HEK293 (cell line): ENCODE data around the gene GPM6B.

Experiments
- BCL11B ChIP-seq: fragments of 450-650 bp; formaldehyde crosslinking; IDR thresholded peaks from 2 replicates; pipeline ENCODE4 v1.5.1; 2016; ENCODE audit warnings: low read depth, missing biosample characterization, missing genetic modification characterization
- KLF10 ChIP-seq: fragments of 450-650 bp; IDR thresholded peaks from 2 replicates; pipeline ENCODE4 v1.5.1; 2018; ENCODE audit warnings: missing biosample characterization, mild to moderate bottlenecking, missing genetic modification characterization
- MYNN ChIP-seq: fragments of 450-650 bp; formaldehyde crosslinking; IDR thresholded peaks from 2 replicates; pipeline ENCODE4 v1.5.1; 2016; ENCODE audit warnings: missing biosample characterization, missing genetic modification characterization, borderline replicate concordance
- MZF1 ChIP-seq: fragments of 450-650 bp; formaldehyde crosslinking; IDR thresholded peaks from 2 replicates; pipeline ENCODE4 v1.5.1; 2017; ENCODE audit warnings: missing biosample characterization, missing genetic modification characterization, borderline replicate concordance
- SP2 ChIP-seq: fragments of 450-650 bp; formaldehyde crosslinking; IDR thresholded peaks from 2 replicates; pipeline ENCODE4 v1.5.1; 2016; ENCODE audit warnings: missing biosample characterization, missing genetic modification characterization
- SP3 ChIP-seq: fragments of 450-650 bp; formaldehyde crosslinking; IDR thresholded peaks from 2 replicates; pipeline ENCODE4 v1.5.1; 2016; ENCODE audit warnings: missing biosample characterization, missing genetic modification characterization
- ZBTB17 ChIP-seq: fragments of 450-650 bp; formaldehyde crosslinking; IDR thresholded peaks from 2 replicates; pipeline ENCODE4 v1.5.1; 2016; ENCODE audit warnings: missing biosample characterization, missing genetic modification characterization
- ZBTB20 ChIP-seq: fragments of 450-650 bp; formaldehyde crosslinking; IDR thresholded peaks from 2 replicates; pipeline ENCODE4 v1.5.1; 2016; ENCODE audit warnings: missing biosample characterization, missing genetic modification characterization
- ZBTB48 ChIP-seq: fragments of 450-650 bp; formaldehyde crosslinking; IDR thresholded peaks from 2 replicates; pipeline ENCODE4 v1.5.1; 2016; ENCODE audit warnings: missing biosample characterization, missing genetic modification characterization
- ZFHX2 ChIP-seq: fragments of 450-650 bp; formaldehyde crosslinking; conservative IDR thresholded peaks from 2 replicates; pipeline ENCODE4 v1.5.1; 2016; ENCODE audit warnings: missing biosample characterization, missing genetic modification characterization
- ZNF311 ChIP-seq: fragments of 450-650 bp; formaldehyde crosslinking; IDR thresholded peaks from 2 replicates; pipeline ENCODE4 v1.5.1; 2017; ENCODE audit warnings: missing biosample characterization, missing genetic modification characterization, borderline replicate concordance
- ZNF391 ChIP-seq: fragments of 450-650 bp; formaldehyde crosslinking; IDR thresholded peaks from 2 replicates; pipeline ENCODE4 v1.5.1; 2016; ENCODE audit warnings: low read depth, missing biosample characterization, missing genetic modification characterization, borderline replicate concordance
- ZNF510 ChIP-seq: fragments of 450-650 bp; formaldehyde crosslinking; IDR thresholded peaks from 2 replicates; pipeline ENCODE4 v1.5.1; 2018; ENCODE audit warnings: mild to moderate bottlenecking, missing genetic modification characterization, missing biosample characterization; ENCODE audit not compliant: insufficient replicate concordance
- ZNF521 ChIP-seq: fragments of 450-650 bp; formaldehyde crosslinking; IDR thresholded peaks from 2 replicates; pipeline ENCODE4 v1.5.1; 2017; ENCODE audit warnings: missing biosample characterization, mild to moderate bottlenecking, missing genetic modification characterization
- ZNF529 ChIP-seq: fragments of 450-650 bp; formaldehyde crosslinking; IDR thresholded peaks from 2 replicates; pipeline ENCODE4 v1.5.1; 2017; ENCODE audit warnings: missing genetic modification characterization, missing biosample characterization; ENCODE audit not compliant: insufficient replicate concordance
- ZNF596 ChIP-seq: fragments of 450-650 bp; IDR thresholded peaks from 2 replicates; pipeline ENCODE4 v1.5.0; 2018; ENCODE audit warnings: missing biosample characterization, mild to moderate bottlenecking, missing genetic modification characterization, moderate library complexity
- ZNF629 ChIP-seq: fragments of 450-650 bp; formaldehyde crosslinking; IDR thresholded peaks from 2 replicates; pipeline ENCODE4 v1.5.1; 2017; ENCODE audit warnings: missing biosample characterization, missing genetic modification characterization
- ZNF658 ChIP-seq: fragments of 450-650 bp; formaldehyde crosslinking; IDR thresholded peaks from 2 replicates; pipeline ENCODE4; 2016; ENCODE audit warnings: missing biosample characterization, missing genetic modification characterization
- ZNF701 ChIP-seq: fragments of 450-650 bp; formaldehyde crosslinking; IDR thresholded peaks from 2 replicates; pipeline ENCODE4 v1.5.1; 2016; ENCODE audit warnings: missing biosample characterization, missing genetic modification characterization
- ZSCAN30 ChIP-seq: fragments of 450-650 bp; IDR thresholded peaks from 2 replicates; pipeline ENCODE4 v1.5.1; 2018; ENCODE audit warnings: missing biosample characterization, mild to moderate bottlenecking, missing genetic modification characterization, moderate library complexity
- TF ChIP-seq, protein P1 (sequence below): fragments of 450-650 bp; formaldehyde crosslinking; IDR thresholded peaks from 2 replicates; pipeline ENCODE4 v1.5.1; 2016; ENCODE audit warnings: missing biosample characterization, missing genetic modification characterization
- TF ChIP-seq, protein P2 (sequence below): fragments of 450-650 bp; formaldehyde crosslinking; IDR thresholded peaks from 2 replicates; pipeline ENCODE4 v1.5.1; 2016; ENCODE audit warnings: missing biosample characterization, missing genetic modification characterization
- TF ChIP-seq, protein P3 (sequence below): fragments of 450-650 bp; formaldehyde crosslinking; IDR thresholded peaks from 2 replicates; pipeline ENCODE4 v1.5.1; 2017; ENCODE audit warnings: missing biosample characterization, missing genetic modification characterization
- TF ChIP-seq, protein P4 (sequence below): fragments of 450-650 bp; formaldehyde crosslinking; IDR thresholded peaks from 2 replicates; pipeline ENCODE4 v1.5.1; 2017; ENCODE audit warnings: missing biosample characterization, missing genetic modification characterization
- TF ChIP-seq, protein P5 (sequence below): fragments of 450-650 bp; formaldehyde crosslinking; IDR thresholded peaks from 2 replicates; pipeline ENCODE4 v1.5.1; 2016; ENCODE audit warnings: missing biosample characterization, missing genetic modification characterization, borderline replicate concordance
- TF ChIP-seq, protein P6 (sequence below): fragments of 450-650 bp; formaldehyde crosslinking; optimal IDR thresholded peaks from 2 replicates; pipeline ENCODE3; 2016; ENCODE audit warnings: missing biosample characterization, mild to moderate bottlenecking, missing genetic modification characterization
- TF ChIP-seq, protein P7 (sequence below): fragments of 450-650 bp; formaldehyde crosslinking; IDR thresholded peaks from 2 replicates; pipeline ENCODE4 v1.5.1; 2017; ENCODE audit warnings: missing biosample characterization, missing genetic modification characterization

Gene GPM6B

DNA sequence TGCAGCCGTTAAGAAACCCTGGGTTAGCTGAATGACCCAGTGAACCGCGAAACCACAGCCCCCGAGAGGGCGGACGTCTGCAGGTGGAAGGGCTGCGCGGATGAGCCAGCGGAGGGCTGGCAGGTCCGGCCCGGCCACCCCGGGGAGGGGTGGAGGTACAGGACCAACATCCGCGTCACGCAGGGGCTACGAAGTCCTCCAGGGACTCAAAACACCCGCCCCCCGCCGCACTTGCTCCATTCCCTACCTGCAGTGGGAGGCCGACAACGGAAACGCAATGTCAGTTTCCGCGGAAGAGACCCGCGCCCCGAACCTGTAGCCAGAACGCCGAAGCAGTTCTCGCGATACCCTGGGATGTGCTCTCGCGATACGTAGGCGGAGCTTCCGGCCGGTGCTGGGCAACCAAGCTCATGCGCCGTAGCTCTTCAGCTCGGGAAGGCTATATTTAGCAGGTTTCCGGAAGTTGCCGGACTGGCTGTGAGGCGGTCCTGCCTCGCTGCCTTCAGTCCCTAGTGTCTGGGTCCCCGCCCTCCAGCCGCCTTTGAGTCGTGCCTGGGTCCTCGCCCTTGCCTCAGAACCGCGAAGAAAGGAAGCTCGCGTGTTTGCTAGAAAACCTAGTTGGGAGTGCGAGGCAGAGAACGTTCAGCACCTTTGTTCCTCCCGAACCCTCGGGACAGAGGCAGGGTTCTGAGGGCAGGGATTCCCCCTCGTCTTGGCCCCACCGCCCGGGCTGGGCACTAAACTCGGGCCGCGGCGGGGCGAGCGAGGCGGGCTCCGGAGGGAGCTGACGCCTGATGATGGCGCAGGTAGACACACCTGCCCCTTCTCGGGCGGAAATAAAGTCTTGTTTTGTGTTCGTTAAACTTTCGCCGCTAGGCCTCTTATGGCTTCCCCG lies 82.4 kb downstream of the GPM6B start, which contains the start of the genes OFD1 and TRAPPC2 (continued):
- TF ChIP-seq KLF10 (tag by site-specific recombination) (0 out of 2 replicates have a peak, but pooled peaks have one; percentile 34), ZSCAN30 (tag by site-specific recombination) (peak; percentile 27; the same call in 1 of the 2 replicates), ZNF391 (tag by site-specific recombination) (peak; percentile 40; the same call in 1 of the 2 replicates), MZF1 (tag by site-specific recombination) (no peak), ZNF596 (tag by site-specific recombination) (0 out of 2 replicates have a peak, but pooled peaks have one; percentile 6), ZNF529 (tag by site-specific recombination) (no peak), ZNF658 (tag by site-specific recombination) (no peak), ZNF701 (tag by site-specific recombination) (no peak), BCL11B (tag by site-specific recombination) (no peak), ZNF521 (tag by site-specific recombination) (no peak), ZNF629 (peak; percentile 54), ZBTB48 (tag by site-specific recombination) (peak; percentile 50), SP2 (tag by site-specific recombination) (peak; percentile 91), ZBTB20 (tag by site-specific recombination) (peak; percentile 81; the same call in 1 of the 2 replicates), MYNN (no peak), ZBTB17 (peak; percentile 70), SP3 (tag by site-specific recombination) (peak; percentile 83), ZNF311 (tag by site-specific recombination) (no peak), ZFHX2 (tag by site-specific recombination) (peak; percentile 49; the same call in 1 of the 2 replicates), ZNF510 (tag by site-specific recombination) (no peak)
- TF ChIP-seq, protein P1, sequence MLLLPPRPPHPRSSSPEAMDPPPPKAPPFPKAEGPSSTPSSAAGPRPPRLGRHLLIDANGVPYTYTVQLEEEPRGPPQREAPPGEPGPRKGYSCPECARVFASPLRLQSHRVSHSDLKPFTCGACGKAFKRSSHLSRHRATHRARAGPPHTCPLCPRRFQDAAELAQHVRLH = peak; percentile 62; the same call in 1 of the 2 replicates
- TF ChIP-seq, protein P2, sequence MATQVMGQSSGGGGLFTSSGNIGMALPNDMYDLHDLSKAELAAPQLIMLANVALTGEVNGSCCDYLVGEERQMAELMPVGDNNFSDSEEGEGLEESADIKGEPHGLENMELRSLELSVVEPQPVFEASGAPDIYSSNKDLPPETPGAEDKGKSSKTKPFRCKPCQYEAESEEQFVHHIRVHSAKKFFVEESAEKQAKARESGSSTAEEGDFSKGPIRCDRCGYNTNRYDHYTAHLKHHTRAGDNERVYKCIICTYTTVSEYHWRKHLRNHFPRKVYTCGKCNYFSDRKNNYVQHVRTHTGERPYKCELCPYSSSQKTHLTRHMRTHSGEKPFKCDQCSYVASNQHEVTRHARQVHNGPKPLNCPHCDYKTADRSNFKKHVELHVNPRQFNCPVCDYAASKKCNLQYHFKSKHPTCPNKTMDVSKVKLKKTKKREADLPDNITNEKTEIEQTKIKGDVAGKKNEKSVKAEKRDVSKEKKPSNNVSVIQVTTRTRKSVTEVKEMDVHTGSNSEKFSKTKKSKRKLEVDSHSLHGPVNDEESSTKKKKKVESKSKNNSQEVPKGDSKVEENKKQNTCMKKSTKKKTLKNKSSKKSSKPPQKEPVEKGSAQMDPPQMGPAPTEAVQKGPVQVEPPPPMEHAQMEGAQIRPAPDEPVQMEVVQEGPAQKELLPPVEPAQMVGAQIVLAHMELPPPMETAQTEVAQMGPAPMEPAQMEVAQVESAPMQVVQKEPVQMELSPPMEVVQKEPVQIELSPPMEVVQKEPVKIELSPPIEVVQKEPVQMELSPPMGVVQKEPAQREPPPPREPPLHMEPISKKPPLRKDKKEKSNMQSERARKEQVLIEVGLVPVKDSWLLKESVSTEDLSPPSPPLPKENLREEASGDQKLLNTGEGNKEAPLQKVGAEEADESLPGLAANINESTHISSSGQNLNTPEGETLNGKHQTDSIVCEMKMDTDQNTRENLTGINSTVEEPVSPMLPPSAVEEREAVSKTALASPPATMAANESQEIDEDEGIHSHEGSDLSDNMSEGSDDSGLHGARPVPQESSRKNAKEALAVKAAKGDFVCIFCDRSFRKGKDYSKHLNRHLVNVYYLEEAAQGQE (tag by site-specific recombination) = 0 out of 2 replicates have a peak, but pooled peaks have one; percentile 10
- TF ChIP-seq, protein P3, sequence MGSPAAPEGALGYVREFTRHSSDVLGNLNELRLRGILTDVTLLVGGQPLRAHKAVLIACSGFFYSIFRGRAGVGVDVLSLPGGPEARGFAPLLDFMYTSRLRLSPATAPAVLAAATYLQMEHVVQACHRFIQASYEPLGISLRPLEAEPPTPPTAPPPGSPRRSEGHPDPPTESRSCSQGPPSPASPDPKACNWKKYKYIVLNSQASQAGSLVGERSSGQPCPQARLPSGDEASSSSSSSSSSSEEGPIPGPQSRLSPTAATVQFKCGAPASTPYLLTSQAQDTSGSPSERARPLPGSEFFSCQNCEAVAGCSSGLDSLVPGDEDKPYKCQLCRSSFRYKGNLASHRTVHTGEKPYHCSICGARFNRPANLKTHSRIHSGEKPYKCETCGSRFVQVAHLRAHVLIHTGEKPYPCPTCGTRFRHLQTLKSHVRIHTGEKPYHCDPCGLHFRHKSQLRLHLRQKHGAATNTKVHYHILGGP (tag by site-specific recombination) = no peak
- TF ChIP-seq, protein P4, sequence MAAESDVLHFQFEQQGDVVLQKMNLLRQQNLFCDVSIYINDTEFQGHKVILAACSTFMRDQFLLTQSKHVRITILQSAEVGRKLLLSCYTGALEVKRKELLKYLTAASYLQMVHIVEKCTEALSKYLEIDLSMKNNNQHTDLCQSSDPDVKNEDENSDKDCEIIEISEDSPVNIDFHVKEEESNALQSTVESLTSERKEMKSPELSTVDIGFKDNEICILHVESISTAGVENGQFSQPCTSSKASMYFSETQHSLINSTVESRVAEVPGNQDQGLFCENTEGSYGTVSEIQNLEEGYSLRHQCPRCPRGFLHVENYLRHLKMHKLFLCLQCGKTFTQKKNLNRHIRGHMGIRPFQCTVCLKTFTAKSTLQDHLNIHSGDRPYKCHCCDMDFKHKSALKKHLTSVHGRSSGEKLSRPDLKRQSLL (tag by site-specific recombination) = no peak
- TF ChIP-seq, protein P5, sequence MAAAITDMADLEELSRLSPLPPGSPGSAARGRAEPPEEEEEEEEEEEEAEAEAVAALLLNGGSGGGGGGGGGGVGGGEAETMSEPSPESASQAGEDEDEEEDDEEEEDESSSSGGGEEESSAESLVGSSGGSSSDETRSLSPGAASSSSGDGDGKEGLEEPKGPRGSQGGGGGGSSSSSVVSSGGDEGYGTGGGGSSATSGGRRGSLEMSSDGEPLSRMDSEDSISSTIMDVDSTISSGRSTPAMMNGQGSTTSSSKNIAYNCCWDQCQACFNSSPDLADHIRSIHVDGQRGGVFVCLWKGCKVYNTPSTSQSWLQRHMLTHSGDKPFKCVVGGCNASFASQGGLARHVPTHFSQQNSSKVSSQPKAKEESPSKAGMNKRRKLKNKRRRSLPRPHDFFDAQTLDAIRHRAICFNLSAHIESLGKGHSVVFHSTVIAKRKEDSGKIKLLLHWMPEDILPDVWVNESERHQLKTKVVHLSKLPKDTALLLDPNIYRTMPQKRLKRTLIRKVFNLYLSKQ (tag by site-specific recombination) = no peak
- TF ChIP-seq, protein P6, sequence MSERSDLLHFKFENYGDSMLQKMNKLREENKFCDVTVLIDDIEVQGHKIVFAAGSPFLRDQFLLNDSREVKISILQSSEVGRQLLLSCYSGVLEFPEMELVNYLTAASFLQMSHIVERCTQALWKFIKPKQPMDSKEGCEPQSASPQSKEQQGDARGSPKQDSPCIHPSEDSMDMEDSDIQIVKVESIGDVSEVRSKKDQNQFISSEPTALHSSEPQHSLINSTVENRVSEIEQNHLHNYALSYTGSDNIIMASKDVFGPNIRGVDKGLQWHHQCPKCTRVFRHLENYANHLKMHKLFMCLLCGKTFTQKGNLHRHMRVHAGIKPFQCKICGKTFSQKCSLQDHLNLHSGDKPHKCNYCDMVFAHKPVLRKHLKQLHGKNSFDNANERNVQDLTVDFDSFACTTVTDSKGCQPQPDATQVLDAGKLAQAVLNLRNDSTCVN = peak; percentile 45
- TF ChIP-seq, protein P7, sequence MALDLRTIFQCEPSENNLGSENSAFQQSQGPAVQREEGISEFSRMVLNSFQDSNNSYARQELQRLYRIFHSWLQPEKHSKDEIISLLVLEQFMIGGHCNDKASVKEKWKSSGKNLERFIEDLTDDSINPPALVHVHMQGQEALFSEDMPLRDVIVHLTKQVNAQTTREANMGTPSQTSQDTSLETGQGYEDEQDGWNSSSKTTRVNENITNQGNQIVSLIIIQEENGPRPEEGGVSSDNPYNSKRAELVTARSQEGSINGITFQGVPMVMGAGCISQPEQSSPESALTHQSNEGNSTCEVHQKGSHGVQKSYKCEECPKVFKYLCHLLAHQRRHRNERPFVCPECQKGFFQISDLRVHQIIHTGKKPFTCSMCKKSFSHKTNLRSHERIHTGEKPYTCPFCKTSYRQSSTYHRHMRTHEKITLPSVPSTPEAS (tag by site-specific recombination) = no peak
